Measurements from ENCODE around the gene ST3GAL6. TPM values are rescaled to one million over a fixed set of nuclear protein-coding genes. Genes with fewer than 3 reads are reported as not detected.

The ST3GAL6 gene
- total and polyA plus RNA-seq, 2 of the 13 experiments (the other 11 are each of a cell fraction or from before 2014, with no cell fraction given): 17.5 to 23.2 TPM

GRCh38 chr3:98778852-98779413, 15.8 kb downstream of the ST3GAL6 start (continued):
- 0 out of 2 replicates have a peak, but pooled peaks have one; percentile 23 for TF ChIP-seq ATF6 (CRISPR knock-in tag; conservative IDR thresholded peaks at IDR 0.05)
- TF ChIP-seq BCL6 (CRISPR knock-in tag; IDR thresholded peaks at IDR 0.05): peak; percentile 79
- TF ChIP-seq HOXA5 (CRISPR knock-in tag; IDR thresholded peaks at IDR 0.05): no peak
- 0 out of 2 replicates have a peak, but pooled peaks have one; percentile 36 for TF ChIP-seq KDM1A (CRISPR knock-in tag; IDR thresholded peaks at IDR 0.05)
- peak; percentile 93 for TF ChIP-seq HNF4G (IDR thresholded peaks at IDR 0.05; ENCODE audit: borderline replicate concordance, low read depth, low read length)
- no peak; the same call in 1 of the 2 replicates for TF ChIP-seq HNF4G (CRISPR knock-in tag; IDR thresholded peaks at IDR 0.05; ENCODE audit: borderline replicate concordance, low read depth)
- no peak for TF ChIP-seq HOXD1 (CRISPR knock-in tag; IDR thresholded peaks at IDR 0.05)
- 0 out of 2 replicates have a peak, but pooled peaks have one; percentile 38 for TF ChIP-seq KDM2A (CRISPR knock-in tag; IDR thresholded peaks at IDR 0.05; ENCODE audit: borderline replicate concordance, low read depth)
- peak; percentile 28; the same call in 1 of the 2 replicates for TF ChIP-seq MIER3 (CRISPR knock-in tag; IDR thresholded peaks at IDR 0.05; ENCODE audit: borderline replicate concordance)
- peak; percentile 23; the same call in 1 of the 2 replicates for TF ChIP-seq NFYB (CRISPR knock-in tag; IDR thresholded peaks at IDR 0.05)
- 0 out of 2 replicates have a peak, but pooled peaks have one; percentile 12 for TF ChIP-seq ZFP36L1 (CRISPR knock-in tag; IDR thresholded peaks at IDR 0.05)
- peak; percentile 56; the same call in 1 of the 2 replicates for TF ChIP-seq ZNF224 (CRISPR knock-in tag; IDR thresholded peaks at IDR 0.05)
- TF ChIP-seq ZBTB20 (CRISPR knock-in tag; IDR thresholded peaks at IDR 0.05; ENCODE audit: borderline replicate concordance, low read depth): peak; percentile 97; the same call in 1 of the 2 replicates
- no peak for TF ChIP-seq ZNF678 (CRISPR knock-in tag; IDR thresholded peaks at IDR 0.05)
- peak; percentile 75; the same call in 1 of the 2 replicates for TF ChIP-seq ZBTB7B (CRISPR knock-in tag; IDR thresholded peaks at IDR 0.05)
- peak; percentile 73; the same call in 1 of the 2 replicates for TF ChIP-seq SOX5 (CRISPR knock-in tag; IDR thresholded peaks at IDR 0.05; ENCODE audit: borderline replicate concordance)
- peak; percentile 74 for TF ChIP-seq ZSCAN20 (CRISPR knock-in tag; IDR thresholded peaks at IDR 0.05; ENCODE audit: borderline replicate concordance)
- peak; percentile 62; the same call in 1 of the 2 replicates for TF ChIP-seq MYPOP (CRISPR knock-in tag; IDR thresholded peaks at IDR 0.05)
- peak; percentile 81 for TF ChIP-seq ZMYM3 (CRISPR knock-in tag; IDR thresholded peaks at IDR 0.05)
- TF ChIP-seq SOX6 (IDR thresholded peaks at IDR 0.05): no peak
- peak; percentile 89 for TF ChIP-seq SOX6 (CRISPR knock-in tag; IDR thresholded peaks at IDR 0.05)
- peak; percentile 93; the same call in 1 of the 2 replicates for TF ChIP-seq HOMEZ (CRISPR knock-in tag; IDR thresholded peaks at IDR 0.05; ENCODE audit: low read depth)
- no peak for TF ChIP-seq SMARCC2 (IDR thresholded peaks at IDR 0.05)
- peak; percentile 65 for TF ChIP-seq ZNF18 (CRISPR knock-in tag; IDR thresholded peaks at IDR 0.05; ENCODE audit: insufficient replicate concordance)
- peak; percentile 64; the same call in 1 of the 2 replicates for TF ChIP-seq ZNF670 (CRISPR knock-in tag; IDR thresholded peaks at IDR 0.05; ENCODE audit: borderline replicate concordance)
- no peak for TF ChIP-seq ZNF605 (CRISPR knock-in tag; IDR thresholded peaks at IDR 0.05)
